HEK293 (cell line): ENCODE results near the gene COL18A1.

Source experiments
- BCL11B ChIP-seq: fragments of 450-650 bp; formaldehyde crosslinking; IDR thresholded peaks from 2 replicates; pipeline ENCODE4 v1.5.1; 2016; ENCODE audit warnings: low read depth, missing biosample characterization, missing genetic modification characterization
- GFI1B ChIP-seq: fragments of 450-650 bp; formaldehyde crosslinking; IDR thresholded peaks from 2 replicates; pipeline ENCODE4 v1.5.1; 2016; ENCODE audit warnings: missing biosample characterization, missing genetic modification characterization
- RBAK ChIP-seq: fragments of 450-650 bp; formaldehyde crosslinking; IDR thresholded peaks from 2 replicates; pipeline ENCODE4 v1.5.1; 2016; ENCODE audit warnings: missing biosample characterization, missing genetic modification characterization
- REST ChIP-seq: fragments of 450-650 bp; formaldehyde crosslinking; IDR thresholded peaks from 2 replicates; pipeline ENCODE4 v1.5.1; 2016; ENCODE audit warnings: missing biosample characterization, missing genetic modification characterization
- SALL2 ChIP-seq: fragments of 450-650 bp; formaldehyde crosslinking; IDR thresholded peaks from 2 replicates; pipeline ENCODE4 v1.5.0; 2017; ENCODE audit warnings: missing biosample characterization, mild to moderate bottlenecking, missing genetic modification characterization, borderline replicate concordance
- SCRT2 ChIP-seq: fragments of 450-650 bp; formaldehyde crosslinking; IDR thresholded peaks from 2 replicates; pipeline ENCODE4 v1.5.1; 2016; ENCODE audit warnings: missing biosample characterization, missing genetic modification characterization
- YY1 ChIP-seq: fragments of 450-650 bp; formaldehyde crosslinking; IDR thresholded peaks from 2 replicates; pipeline ENCODE4 v1.5.1; 2018; ENCODE audit warnings: missing biosample characterization, missing genetic modification characterization
- ZFP69B ChIP-seq: fragments of 450-650 bp; formaldehyde crosslinking; IDR thresholded peaks from 2 replicates; pipeline ENCODE4 v1.5.1; 2016; ENCODE audit warnings: missing biosample characterization, missing genetic modification characterization
- ZNF112 ChIP-seq: fragments of 450-650 bp; formaldehyde crosslinking; IDR thresholded peaks from 2 replicates; pipeline ENCODE4 v1.5.0; 2017; ENCODE audit warnings: missing biosample characterization, missing genetic modification characterization
- ZNF16 ChIP-seq: fragments of 450-650 bp; formaldehyde crosslinking; IDR thresholded peaks from 2 replicates; pipeline ENCODE4 v1.5.1; 2016; ENCODE audit warnings: low read depth, missing biosample characterization, missing genetic modification characterization
- ZNF19 ChIP-seq: fragments of 450-650 bp; formaldehyde crosslinking; IDR thresholded peaks from 2 replicates; pipeline ENCODE4; 2016; ENCODE audit warnings: missing biosample characterization, missing genetic modification characterization, low read depth
- ZNF214 ChIP-seq: fragments of 450-650 bp; formaldehyde crosslinking; IDR thresholded peaks from 2 replicates; pipeline ENCODE4 v1.5.1; 2017; ENCODE audit warnings: missing biosample characterization, mild to moderate bottlenecking, missing genetic modification characterization, borderline replicate concordance
- ZNF248 ChIP-seq: fragments of 450-650 bp; formaldehyde crosslinking; IDR thresholded peaks from 2 replicates; pipeline ENCODE4 v1.5.1; 2017; ENCODE audit warnings: missing biosample characterization, missing genetic modification characterization
- ZNF26 ChIP-seq: fragments of 450-650 bp; formaldehyde crosslinking; IDR thresholded peaks from 2 replicates; pipeline ENCODE4 v1.5.1; 2016; ENCODE audit warnings: missing biosample characterization, missing genetic modification characterization
- ZNF350 ChIP-seq: fragments of 450-650 bp; formaldehyde crosslinking; IDR thresholded peaks from 2 replicates; pipeline ENCODE4 v1.5.0; 2017; ENCODE audit warnings: missing biosample characterization, mild to moderate bottlenecking, missing genetic modification characterization
- ZNF416 ChIP-seq: fragments of 450-650 bp; formaldehyde crosslinking; IDR thresholded peaks from 2 replicates; pipeline ENCODE4 v1.5.1; 2016; ENCODE audit warnings: missing biosample characterization, missing genetic modification characterization
- ZNF558 ChIP-seq: fragments of 450-650 bp; formaldehyde crosslinking; IDR thresholded peaks from 2 replicates; pipeline ENCODE4 v1.5.1; 2016; ENCODE audit warnings: missing biosample characterization, missing genetic modification characterization
- ZNF560 ChIP-seq: fragments of 450-650 bp; formaldehyde crosslinking; IDR thresholded peaks from 2 replicates; pipeline ENCODE4 v1.5.1; 2017; ENCODE audit warnings: missing biosample characterization, missing genetic modification characterization, borderline replicate concordance
- ZNF645 ChIP-seq: fragments of 450-650 bp; formaldehyde crosslinking; IDR thresholded peaks from 2 replicates; pipeline ENCODE4; 2016; ENCODE audit warnings: missing biosample characterization, missing genetic modification characterization
- ZNF654 ChIP-seq: fragments of 450-650 bp; formaldehyde crosslinking; IDR thresholded peaks from 2 replicates; pipeline ENCODE4 v1.5.1; 2016; ENCODE audit warnings: low read depth, missing biosample characterization, missing genetic modification characterization
- ZSCAN23 ChIP-seq: fragments of 450-650 bp; formaldehyde crosslinking; IDR thresholded peaks from 2 replicates; pipeline ENCODE4 v1.5.1; 2016; ENCODE audit warnings: missing biosample characterization, missing genetic modification characterization
- ZSCAN5A ChIP-seq: fragments of 450-650 bp; formaldehyde crosslinking; IDR thresholded peaks from 2 replicates; pipeline ENCODE4 v1.5.1; 2016; ENCODE audit warnings: missing biosample characterization, missing genetic modification characterization
- TF ChIP-seq, protein P1 (sequence below): fragments of 450-650 bp; formaldehyde crosslinking; IDR thresholded peaks from 2 replicates; pipeline ENCODE4 v1.5.1; 2016; ENCODE audit warnings: missing biosample characterization, missing genetic modification characterization
- TF ChIP-seq, protein P2 (sequence below): fragments of 450-650 bp; formaldehyde crosslinking; IDR thresholded peaks from 2 replicates; pipeline ENCODE4 v1.5.1; 2016; ENCODE audit warnings: missing biosample characterization, missing genetic modification characterization
- TF ChIP-seq, protein P3 (sequence below): fragments of 450-650 bp; formaldehyde crosslinking; IDR thresholded peaks from 2 replicates; pipeline ENCODE4 v1.5.1; 2016; ENCODE audit warnings: missing biosample characterization, missing genetic modification characterization, borderline replicate concordance

The COL18A1 gene

GRCh38 chr21:45541221-45542039, 136.5 kb downstream of the COL18A1 start (continued):
- TF ChIP-seq, protein P1, sequence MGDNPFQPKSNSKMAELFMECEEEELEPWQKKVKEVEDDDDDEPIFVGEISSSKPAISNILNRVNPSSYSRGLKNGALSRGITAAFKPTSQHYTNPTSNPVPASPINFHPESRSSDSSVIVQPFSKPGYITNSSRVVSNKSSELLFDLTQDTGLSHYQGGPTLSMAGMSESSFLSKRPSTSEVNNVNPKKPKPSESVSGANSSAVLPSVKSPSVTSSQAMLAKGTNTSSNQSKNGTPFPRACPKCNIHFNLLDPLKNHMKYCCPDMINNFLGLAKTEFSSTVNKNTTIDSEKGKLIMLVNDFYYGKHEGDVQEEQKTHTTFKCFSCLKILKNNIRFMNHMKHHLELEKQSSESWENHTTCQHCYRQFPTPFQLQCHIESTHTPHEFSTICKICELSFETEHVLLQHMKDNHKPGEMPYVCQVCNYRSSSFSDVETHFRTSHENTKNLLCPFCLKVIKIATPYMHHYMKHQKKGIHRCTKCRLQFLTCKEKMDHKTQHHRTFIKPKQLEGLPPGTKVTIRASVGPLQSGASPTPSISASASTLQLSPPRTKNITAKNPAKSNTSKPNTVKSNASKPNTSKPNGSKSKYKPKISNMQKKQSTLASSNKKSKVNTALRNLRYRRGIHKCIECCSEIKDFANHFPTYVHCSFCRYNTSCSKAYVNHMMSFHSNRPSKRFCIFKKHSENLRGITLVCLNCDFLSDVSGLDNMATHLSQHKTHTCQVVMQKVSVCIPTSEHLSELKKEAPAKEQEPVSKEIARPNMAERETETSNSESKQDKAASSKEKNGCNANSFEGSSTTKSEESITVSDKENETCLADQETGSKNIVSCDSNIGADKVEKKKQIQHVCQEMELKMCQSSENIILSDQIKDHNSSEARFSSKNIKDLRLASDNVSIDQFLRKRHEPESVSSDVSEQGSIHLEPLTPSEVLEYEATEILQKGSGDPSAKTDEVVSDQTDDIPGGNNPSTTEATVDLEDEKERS (tag by site-specific recombination): no peak
- TF ChIP-seq ZNF214 (tag by site-specific recombination) (no peak), ZNF112 (tag by site-specific recombination) (no peak), ZNF416 (tag by site-specific recombination) (no peak), GFI1B (no peak), ZNF645 (tag by site-specific recombination) (no peak), ZNF560 (tag by site-specific recombination) (no peak), ZNF654 (tag by site-specific recombination) (no peak), ZNF19 (tag by site-specific recombination) (no peak), ZFP69B (tag by site-specific recombination) (no peak), SCRT2 (tag by site-specific recombination) (peak; percentile 100), ZNF26 (tag by site-specific recombination) (no peak), ZNF16 (tag by site-specific recombination) (no peak), BCL11B (no peak), REST (tag by site-specific recombination) (peak; percentile 36; the same call in 1 of the 2 replicates), ZNF248 (no peak), ZSCAN23 (tag by site-specific recombination) (0 out of 2 replicates have a peak, but pooled peaks have one; percentile 34), SALL2 (no peak), ZNF350 (tag by site-specific recombination) (no peak), ZNF558 (tag by site-specific recombination) (no peak), ZSCAN5A (tag by site-specific recombination) (peak; percentile 44; the same call in 1 of the 2 replicates), YY1 (tag by site-specific recombination) (no peak), RBAK (no peak)
- TF ChIP-seq, protein P2, sequence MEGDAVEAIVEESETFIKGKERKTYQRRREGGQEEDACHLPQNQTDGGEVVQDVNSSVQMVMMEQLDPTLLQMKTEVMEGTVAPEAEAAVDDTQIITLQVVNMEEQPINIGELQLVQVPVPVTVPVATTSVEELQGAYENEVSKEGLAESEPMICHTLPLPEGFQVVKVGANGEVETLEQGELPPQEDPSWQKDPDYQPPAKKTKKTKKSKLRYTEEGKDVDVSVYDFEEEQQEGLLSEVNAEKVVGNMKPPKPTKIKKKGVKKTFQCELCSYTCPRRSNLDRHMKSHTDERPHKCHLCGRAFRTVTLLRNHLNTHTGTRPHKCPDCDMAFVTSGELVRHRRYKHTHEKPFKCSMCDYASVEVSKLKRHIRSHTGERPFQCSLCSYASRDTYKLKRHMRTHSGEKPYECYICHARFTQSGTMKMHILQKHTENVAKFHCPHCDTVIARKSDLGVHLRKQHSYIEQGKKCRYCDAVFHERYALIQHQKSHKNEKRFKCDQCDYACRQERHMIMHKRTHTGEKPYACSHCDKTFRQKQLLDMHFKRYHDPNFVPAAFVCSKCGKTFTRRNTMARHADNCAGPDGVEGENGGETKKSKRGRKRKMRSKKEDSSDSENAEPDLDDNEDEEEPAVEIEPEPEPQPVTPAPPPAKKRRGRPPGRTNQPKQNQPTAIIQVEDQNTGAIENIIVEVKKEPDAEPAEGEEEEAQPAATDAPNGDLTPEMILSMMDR (tag by site-specific recombination): no peak
- TF ChIP-seq, protein P3, sequence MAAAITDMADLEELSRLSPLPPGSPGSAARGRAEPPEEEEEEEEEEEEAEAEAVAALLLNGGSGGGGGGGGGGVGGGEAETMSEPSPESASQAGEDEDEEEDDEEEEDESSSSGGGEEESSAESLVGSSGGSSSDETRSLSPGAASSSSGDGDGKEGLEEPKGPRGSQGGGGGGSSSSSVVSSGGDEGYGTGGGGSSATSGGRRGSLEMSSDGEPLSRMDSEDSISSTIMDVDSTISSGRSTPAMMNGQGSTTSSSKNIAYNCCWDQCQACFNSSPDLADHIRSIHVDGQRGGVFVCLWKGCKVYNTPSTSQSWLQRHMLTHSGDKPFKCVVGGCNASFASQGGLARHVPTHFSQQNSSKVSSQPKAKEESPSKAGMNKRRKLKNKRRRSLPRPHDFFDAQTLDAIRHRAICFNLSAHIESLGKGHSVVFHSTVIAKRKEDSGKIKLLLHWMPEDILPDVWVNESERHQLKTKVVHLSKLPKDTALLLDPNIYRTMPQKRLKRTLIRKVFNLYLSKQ (tag by site-specific recombination): no peak
